ENCODE results near the gene NEBL. TPM values are rescaled to one million over a fixed set of nuclear protein-coding genes. Genes with fewer than 3 reads are reported as not detected.

Gene NEBL
- total and polyA plus RNA-seq, 2 experiments from 2014 or later = 6.3 to 12.3 TPM

- H3K27ac ChIP-seq = no peak overlapping the region
- H3K4me3 ChIP-seq = no peak overlapping the region
- H3K9me3 ChIP-seq (ENCODE audit: low read depth) = no peaks in the 10 kb centered on the region
- no peaks in the 10 kb centered on the region for H4K20me1 ChIP-seq (ENCODE audit: insufficient read depth, poor library complexity, severe bottlenecking)
- no peaks in the 10 kb centered on the region for H3K4me1 ChIP-seq (ENCODE audit: insufficient read depth)
- no peaks in the 10 kb centered on the region for H3K27me3 ChIP-seq
- no peaks in the 10 kb centered on the region for H3K36me3 ChIP-seq (replicated peaks; ENCODE audit: insufficient read depth, low read depth)
- WGBS (ENCODE audit: low lambda C conversion rate, missing lambda C conversion rate) = 84% methylated on average over 3 of the region's 3 CpGs
- DNase-seq (ENCODE audit: low spot score) = no peak
- H2AFZ ChIP-seq = no peak overlapping the region
- H3K4me2 ChIP-seq = no peak overlapping the region
- H3K9me2 ChIP-seq (replicated peaks; ENCODE audit: insufficient read depth) = no peaks in the 10 kb centered on the region
- H3K79me2 ChIP-seq = no peaks in the 10 kb centered on the region
- TF ChIP-seq EZH2phosphoT487 (IDR thresholded peaks at IDR 0.05; ENCODE audit: low read depth, severe bottlenecking, unreplicated experiment) = no peak
- TF ChIP-seq CTCF (IDR thresholded peaks at IDR 0.05; ENCODE audit: poor library complexity) = no peak
- TF ChIP-seq EZH2 (IDR thresholded peaks at IDR 0.05; ENCODE audit: borderline replicate concordance) = no peak
Measured at GRCh38 chr10:20908391-20908790, 11.3 kb upstream of the NEBL start.

GRCh38 chr10:20903635-20904390 lies 6.7 kb upstream of the NEBL start:
- Histone ChIP-seq H3K9me3 (ENCODE audit: low read depth) (no peaks in the 10 kb centered on the region), H3K4me3 (no peak overlapping the region), H3K36me3 (replicated peaks; ENCODE audit: insufficient read depth, low read depth) (no peaks in the 10 kb centered on the region), H3K4me2 (no peak overlapping the region), H3K27ac (no peak overlapping the region), H2AFZ (no peak overlapping the region), H3K27me3 (no peaks in the 10 kb centered on the region), H3K4me1 (ENCODE audit: insufficient read depth) (no peaks in the 10 kb centered on the region), H3K9me2 (replicated peaks; ENCODE audit: insufficient read depth) (no peaks in the 10 kb centered on the region), H4K20me1 (ENCODE audit: insufficient read depth, poor library complexity, severe bottlenecking) (no peaks in the 10 kb centered on the region), H3K79me2 (no peaks in the 10 kb centered on the region)
- DNase-seq (ENCODE audit: low spot score) = no peak
- TF ChIP-seq CTCF (IDR thresholded peaks at IDR 0.05; ENCODE audit: poor library complexity) (no peak), EZH2 (IDR thresholded peaks at IDR 0.05; ENCODE audit: borderline replicate concordance) (no peak), EZH2phosphoT487 (IDR thresholded peaks at IDR 0.05; ENCODE audit: low read depth, severe bottlenecking, unreplicated experiment) (no peak)
- WGBS (ENCODE audit: low lambda C conversion rate, missing lambda C conversion rate) = 90% methylated on average over 5 of the region's 5 CpGs

- no peak overlapping the region for H3K4me2 ChIP-seq
- no peak for DNase-seq (ENCODE audit: low spot score)
- TF ChIP-seq EZH2 (IDR thresholded peaks at IDR 0.05; ENCODE audit: borderline replicate concordance) (no peak), EZH2phosphoT487 (IDR thresholded peaks at IDR 0.05; ENCODE audit: low read depth, severe bottlenecking, unreplicated experiment) (no peak), CTCF (IDR thresholded peaks at IDR 0.05; ENCODE audit: poor library complexity) (no peak)
- no peak overlapping the region for H2AFZ ChIP-seq
- no peaks in the 10 kb centered on the region for H3K36me3 ChIP-seq (replicated peaks; ENCODE audit: insufficient read depth, low read depth)
- no peaks in the 10 kb centered on the region for H3K4me1 ChIP-seq (ENCODE audit: insufficient read depth)
- no peaks in the 10 kb centered on the region for H4K20me1 ChIP-seq (ENCODE audit: insufficient read depth, poor library complexity, severe bottlenecking)
- no peak overlapping the region for H3K27ac ChIP-seq
- no peaks in the 10 kb centered on the region for H3K9me3 ChIP-seq (ENCODE audit: low read depth)
- H3K4me3 ChIP-seq = no peak overlapping the region
- no peaks in the 10 kb centered on the region for H3K79me2 ChIP-seq
- 71% methylated on average over 5 of the region's 5 CpGs for WGBS (ENCODE audit: low lambda C conversion rate, missing lambda C conversion rate)
- no peaks in the 10 kb centered on the region for H3K9me2 ChIP-seq (replicated peaks; ENCODE audit: insufficient read depth)
- H3K27me3 ChIP-seq = no peaks in the 10 kb centered on the region
Measured at GRCh38 chr10:20901110-20901509, 4.0 kb upstream of the NEBL start.
